Stimulated activated CD4-positive, alpha-beta T cell treated with anti-CD3 and anti-CD28 coated beads, Interleukin-12 subunit alpha, Interleukin-12 subunit beta, amount 100 ng/mL, for 48 hours (primary cell): ENCODE measurements around the gene RAB35.

Source experiments
- DNase-seq, 3 donors: peaks; one replicate each; pipeline ENCODE4 v3.0.0-alpha.2; 2020; ENCODE audit warnings: low read depth in 2 of 3, low spot score in 1 of 3

Gene RAB35

DNA sequence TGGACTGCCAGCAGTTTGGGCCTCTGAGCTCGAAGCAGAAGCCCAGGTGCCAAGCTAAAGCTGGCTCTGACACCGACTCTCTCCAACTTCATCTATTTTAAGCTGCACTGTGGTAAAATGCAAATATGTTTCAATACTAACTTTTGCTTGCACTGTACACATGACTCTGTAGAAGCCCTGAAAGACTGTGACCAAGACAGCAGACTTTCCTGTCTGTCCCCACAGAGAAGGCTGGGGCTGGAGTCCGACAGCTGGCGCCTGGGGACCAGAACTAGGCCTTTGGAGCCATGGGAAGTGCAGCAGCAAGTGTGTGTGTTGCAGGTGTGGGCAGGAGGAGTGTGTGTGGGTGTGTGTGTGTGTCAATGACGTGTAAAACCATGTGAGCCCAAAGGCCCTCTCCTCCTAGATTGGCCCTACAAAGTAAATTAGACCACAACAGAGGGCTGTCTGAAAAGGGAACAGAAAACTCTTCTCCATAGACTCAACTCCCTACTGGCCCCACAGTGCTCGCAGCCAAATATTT, 16.4 kb upstream of the RAB35 start:
- DNase-seq, result no peak

DNA sequence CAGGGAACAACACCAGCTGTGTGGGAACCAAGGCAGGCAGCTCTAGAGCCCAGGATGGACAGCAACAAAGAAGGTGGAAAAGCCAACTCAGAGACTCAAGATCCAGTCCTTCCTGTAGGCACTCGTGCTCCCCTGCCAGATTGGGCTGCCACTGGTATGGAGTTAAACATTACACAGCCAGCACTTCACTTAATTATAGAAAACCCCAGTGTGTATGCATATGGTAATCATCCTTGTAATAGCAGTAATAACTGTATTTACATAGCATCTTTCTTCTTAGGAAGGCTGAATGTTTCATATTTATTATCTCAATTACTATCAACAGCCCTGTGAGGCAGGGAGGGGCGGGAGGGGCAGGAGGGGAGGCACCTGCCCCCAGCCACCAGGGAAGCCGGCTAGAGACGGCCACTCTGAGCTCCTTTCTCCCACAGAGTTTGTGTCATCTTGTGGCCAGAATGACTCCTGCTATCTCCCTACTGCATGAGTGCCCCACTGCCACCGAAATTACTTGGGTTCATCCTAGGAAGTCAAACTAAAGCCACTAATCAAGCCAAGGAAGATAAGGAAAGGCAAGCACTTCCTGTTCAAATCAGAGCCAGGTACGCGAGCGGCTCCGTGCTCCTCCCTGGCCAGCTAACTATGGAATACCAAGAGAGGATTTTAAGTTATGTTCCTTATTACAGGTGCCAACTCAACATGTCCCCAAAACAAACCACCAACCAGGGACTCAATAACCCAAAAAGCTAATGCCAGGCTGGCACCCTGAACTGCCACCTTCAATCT, 15.7 kb upstream of the RAB35 start:
- DNase-seq, result no peak

DNA sequence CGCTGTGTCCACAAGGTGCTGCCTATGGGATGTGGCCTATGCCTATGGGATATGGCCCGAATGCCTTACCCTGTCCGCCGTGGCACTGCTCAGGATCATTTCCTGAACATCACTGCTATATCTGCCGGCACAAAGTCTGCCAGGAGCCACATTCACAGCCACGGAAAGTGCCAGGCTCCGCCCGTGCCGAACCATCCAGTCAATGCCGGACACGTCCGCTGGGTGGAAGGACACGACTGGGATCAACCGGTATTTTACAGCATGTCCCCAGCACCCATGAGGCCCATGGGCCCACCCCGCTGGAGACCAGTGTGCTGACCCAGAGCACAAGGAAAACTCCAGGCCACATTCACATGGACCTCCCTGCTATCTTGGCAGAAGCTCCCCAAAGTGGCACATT, 14.6 kb upstream of the RAB35 start:
- DNase-seq, result no peak

DNA sequence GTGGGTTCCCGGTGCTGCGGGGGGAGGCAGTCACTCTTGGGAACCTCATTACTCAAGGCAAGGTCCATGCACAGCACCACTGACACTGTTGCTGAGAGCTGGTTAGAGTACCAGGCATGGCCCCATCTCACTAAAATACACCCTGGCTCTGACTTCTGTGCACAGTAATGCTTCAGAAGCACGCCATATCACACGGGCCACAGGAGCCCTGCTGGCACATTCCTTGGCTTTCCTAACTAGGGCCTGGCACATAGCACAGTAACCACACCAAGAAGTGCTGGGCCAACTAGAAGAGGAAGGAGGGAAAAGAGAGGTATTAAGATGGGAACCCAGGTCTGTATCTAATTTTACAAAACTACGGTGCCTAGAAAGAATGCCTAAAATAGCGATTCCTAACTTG, 13.5 kb upstream of the RAB35 start:
- no peak for DNase-seq

DNA sequence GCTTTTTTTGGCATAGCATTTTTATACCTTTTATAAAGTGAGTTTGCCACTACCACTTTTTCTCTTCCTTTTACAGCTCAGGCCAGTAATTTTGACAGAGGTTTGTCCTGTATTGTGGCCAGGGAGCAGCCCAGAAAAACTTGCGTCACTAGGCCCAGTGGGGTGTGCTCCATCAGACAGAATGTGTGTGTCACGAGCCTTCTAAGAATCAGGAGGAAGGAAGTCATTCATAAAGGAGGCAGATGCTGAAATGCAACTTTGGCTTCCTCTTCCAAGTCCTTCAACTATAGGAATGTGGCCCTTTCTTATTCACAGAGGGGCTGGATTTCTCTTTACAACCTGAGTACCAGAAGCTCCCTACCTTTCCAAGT, 10.1 kb upstream of the RAB35 start:
- no peak for DNase-seq

DNA sequence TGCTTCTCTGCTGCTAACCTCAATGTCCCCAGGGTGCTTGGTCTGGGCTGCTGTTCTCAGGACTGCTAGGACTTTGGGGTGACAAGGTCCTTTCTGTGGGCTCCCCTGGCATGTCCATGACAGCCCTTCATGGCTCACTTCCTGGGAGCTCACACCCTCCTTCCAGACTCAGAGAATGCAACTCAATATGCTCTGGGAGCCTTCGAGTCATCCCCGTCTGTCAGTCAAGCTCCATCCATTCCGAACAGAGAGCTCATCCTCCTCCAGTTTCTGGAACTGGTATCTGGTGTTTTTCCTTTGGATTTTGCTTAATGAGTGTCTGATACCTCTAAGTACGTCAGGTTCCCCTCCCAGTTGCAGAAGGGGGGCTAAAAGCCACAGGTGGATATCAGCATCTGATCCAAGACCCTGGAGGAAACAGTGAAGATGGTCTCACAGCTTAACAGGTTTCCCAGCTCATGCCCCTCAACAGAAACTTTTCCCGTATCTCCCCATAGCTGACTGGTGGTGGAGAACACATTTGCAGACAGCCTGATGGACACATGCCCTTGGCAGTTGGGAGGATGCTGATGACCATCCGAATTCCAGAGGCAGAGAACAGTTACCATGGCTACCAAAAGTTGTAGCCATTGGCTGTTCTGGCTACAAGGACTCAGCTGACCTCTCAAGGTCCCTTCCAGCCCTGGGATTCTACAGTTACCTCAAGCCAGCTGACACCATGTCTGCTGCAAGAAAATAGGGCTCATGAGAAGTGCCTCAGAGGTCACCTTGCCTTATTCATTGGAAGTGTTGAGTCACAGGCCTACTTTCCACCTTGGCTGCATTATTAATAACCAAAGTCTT, 9.5 kb upstream of the RAB35 start:
- peak in 1 of 3 donors; percentile 32 for DNase-seq

DNA sequence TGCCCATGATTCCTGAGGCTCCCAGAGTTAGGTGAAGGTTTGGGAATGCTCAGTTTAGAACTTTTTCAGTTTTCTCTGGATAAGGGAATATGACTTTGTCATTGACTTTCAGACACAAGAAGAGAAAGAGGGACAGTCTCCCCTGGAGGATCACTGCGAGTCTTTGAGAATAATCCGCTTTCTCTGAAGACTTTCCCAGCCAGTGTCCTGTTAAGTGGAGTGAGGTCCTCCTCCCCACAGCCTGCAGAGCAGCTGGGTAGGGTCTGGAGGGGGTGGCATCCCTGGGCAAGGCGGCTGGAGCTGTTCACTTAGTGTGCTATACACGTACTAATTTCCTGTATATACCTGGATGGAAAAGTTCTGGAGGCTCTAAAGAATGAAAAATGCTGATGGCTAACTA, 8.5 kb upstream of the RAB35 start:
- DNase-seq, result no peak

DNA sequence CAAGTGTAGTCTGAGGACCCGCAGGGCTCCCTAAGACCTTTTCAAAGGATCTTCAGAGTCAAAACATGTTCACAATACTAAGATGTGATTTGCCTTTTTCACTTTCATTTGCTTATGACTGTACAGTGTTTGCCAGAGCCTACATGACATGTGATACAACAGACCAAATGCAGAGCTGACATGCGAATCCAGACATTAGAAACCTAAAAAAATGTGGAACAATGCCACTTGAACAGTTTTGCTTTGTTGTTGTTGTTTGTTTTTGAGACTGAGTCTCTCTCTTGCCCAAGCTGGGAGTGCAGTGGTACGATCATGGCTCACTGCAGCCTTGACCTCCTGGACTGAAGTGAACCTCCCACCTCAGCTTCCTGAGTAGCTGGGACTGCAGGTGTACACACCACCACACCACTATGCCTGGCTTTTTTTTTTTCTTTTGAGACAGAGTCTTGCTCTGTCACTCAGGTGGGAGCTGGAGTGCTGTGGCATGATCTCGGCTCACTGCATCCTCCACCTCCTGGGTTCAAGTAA, 5.3 kb upstream of the RAB35 start:
- no peak for DNase-seq

DNA sequence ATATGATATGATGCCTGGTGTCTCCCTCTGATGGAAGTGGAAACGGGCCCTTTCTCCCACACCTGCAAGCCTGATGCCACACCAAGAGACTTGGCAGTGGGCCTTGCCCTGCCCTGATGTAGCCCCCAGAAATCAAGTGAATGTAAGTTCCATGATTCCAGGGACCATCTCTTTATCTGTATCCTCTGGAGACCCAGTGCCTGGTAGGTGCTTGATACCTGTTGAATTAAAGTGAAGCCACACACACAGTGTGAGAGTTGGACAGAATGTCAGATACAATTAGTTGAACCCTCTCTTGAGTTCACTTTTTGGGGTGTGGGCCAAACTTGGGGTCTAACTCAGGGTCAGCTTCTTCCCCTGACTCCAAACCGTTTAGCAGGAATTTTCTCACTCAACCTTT, 4.8 kb upstream of the RAB35 start:
- DNase-seq, result no peak

DNA sequence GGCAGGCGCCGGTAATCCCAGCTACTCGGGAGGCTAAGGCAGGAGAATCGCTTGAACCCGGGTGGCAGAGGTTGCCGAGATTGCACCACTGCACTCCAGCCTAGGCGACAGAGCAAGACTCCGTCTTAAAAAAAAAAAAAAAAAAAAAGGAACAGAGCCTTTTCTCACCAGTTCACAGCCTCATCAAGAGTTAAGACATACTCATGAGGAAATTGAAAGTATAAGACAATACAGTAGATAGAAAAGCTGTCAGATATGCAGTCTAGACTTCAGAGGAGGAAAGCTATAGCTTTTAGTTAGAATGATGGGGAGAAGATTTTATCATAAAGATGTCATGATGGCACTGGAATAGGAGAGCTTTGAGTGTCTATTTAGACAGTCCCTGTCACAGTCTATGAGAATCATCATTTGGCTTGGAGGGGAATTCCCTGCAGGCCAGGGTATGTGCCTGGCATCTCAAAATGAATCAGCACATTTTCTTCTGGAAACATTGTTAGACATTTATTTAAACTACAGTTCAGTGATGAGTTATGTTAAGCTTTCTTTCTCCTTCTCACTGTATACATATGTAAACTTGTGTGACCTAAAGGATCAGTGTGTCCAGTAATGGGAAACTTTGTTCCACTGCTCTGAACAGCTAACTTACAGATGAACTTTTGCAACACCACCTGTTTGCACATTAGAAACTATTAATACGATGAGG, 2.9 kb upstream of the RAB35 start:
- peak; percentile 28 to 52 (median 37) for DNase-seq

DNA sequence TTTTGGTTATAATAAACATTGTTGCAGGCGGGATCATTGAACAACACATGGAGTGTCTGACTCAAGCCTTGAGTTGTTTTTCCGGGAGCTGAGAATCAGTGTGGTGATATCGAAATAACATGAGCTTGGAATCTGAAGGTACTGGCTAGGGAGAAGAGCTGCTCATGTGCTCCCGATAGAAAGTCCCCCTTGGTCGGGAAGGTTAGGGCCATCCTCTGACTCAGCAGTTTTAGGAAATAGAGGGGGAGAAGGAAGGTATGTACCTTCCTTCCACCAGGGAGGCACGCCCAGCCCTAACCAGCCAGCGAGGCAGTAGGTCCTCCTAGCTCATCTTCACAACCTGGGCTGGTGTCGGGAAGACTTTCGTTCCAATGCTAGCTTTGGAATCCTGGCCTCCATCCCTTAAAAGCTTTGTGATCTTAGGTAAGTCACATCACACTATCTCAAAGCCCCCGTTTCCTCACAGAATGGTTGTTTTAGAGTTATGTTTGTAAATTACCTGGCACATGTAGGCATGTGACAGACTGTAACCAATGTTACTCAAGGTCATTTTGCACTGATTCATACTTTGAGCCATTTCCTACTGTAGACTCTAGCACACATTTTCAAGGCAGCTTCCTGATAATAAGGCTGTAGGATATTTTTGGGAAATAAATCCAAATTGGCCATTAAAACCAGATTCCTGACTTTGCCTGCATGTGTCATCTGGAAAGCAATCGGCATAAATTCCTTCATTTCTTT, 1.9 kb upstream of the RAB35 start:
- DNase-seq, result no peak

DNA sequence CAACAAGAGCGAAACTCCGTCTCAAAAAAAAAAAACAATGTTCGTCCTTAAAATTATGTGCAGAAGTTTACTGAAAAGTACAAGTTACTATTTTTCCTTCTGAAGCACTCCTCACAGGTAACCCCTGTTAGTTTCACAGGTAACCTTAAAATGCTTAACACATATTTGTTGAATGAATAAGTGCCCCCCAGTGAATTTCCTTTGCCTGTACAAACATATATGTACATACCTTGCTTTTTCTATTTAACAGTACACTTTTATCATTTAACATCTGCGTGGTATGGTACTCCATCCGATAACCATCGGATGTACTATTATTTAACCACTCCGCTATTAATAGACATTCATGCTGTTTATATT, 1.4 kb upstream of the RAB35 start:
- no peak for DNase-seq

DNA sequence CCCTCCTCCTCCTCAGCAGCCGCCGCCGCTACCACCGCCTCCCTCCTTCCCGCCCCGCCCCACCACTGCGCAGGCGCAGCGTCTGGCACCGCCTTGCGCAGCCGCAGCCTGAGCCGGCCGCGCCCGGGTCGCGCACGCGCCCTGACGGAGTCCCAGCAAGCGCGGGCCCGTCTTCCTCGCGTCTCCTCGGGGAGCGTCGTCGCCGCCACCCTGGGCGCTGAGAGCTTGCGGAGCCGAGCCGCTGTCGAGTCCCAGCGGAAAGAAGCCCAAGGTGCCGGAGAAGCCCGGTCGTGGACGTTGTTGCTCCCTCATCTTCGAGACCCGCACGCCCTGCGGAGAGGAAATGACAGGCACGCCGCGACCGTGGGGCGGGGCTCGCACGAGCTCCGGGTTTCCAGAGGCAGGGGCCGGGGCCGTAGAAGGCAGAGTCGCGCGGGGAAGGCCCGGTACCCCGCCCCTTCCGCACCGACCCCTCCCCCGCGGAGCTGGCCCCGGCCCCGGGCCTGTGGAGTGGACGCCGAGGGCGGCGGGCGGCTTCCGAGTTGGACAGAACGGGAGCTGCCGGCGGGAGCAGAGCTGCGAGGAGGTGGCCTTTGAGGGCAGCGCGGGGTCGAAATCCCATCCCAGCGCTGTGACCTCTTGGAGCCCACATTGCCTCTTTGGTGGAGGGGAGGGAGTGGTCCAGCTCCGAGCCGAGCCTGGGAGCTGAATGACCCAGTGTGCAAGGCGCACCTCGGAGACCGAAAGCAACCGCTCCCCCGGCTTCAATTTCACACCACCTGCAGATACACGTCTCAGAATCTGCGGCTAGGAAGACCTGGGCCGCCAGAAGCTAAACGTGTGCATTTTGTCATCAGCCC, 469 bp upstream of the RAB35 start:
- DNase-seq, result peak; percentile 91 to 98 (median 96)

DNA sequence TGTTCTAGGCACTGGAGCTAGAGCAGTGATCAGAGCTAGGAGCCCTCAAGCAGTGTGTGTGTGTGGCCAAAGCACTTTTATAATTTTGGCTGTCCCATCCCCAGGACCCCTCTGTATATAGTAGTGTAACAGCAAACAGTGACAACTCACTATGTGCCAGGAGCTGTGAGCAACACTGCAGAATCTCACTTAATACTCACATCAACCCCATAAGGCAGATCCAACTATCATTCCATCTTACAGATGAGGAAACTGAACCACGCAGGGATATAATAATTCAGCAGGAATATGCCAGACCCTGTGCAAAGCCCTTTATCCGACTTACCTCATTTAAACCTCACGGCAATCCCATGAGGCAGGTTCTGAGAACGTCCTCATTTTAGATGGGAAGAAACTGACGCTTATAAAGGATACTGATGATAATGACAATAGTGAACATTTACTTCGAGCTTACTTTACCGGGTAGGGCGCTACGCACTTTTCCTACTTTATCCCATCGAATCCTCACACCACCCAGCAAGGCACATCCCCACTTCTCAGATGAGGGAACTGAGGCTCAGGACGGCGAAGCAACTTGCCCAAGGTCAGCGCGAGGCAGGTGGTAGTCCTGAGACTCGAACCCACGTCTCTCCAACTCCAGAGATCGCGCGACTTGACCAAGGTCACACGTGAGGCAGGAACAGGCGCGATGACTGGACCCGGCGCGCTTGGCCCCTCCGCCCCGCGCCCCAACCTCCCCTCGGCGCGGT, 687 bp downstream of the RAB35 start:
- DNase-seq, result peak; percentile 22 to 44 (median 33)

DNA sequence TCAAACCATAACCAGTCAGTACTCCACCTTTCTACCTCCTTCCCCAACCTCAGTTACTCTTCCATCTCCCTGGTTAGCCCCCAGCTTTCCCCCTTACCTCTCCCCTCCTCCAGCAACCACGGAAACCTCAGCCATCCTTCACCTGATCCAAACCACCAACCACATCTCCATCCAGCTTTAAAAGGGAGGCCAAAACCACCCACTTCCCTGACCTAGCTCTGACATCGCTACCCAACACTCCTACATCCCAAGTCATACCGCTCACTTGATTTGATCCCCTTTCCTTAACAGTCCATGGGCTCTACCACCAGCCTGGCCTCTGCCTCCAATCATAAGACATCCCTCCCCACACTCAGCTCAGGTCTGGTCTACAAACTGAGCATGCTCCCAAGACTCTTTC, 1.5 kb downstream of the RAB35 start:
- DNase-seq, result no peak

DNA sequence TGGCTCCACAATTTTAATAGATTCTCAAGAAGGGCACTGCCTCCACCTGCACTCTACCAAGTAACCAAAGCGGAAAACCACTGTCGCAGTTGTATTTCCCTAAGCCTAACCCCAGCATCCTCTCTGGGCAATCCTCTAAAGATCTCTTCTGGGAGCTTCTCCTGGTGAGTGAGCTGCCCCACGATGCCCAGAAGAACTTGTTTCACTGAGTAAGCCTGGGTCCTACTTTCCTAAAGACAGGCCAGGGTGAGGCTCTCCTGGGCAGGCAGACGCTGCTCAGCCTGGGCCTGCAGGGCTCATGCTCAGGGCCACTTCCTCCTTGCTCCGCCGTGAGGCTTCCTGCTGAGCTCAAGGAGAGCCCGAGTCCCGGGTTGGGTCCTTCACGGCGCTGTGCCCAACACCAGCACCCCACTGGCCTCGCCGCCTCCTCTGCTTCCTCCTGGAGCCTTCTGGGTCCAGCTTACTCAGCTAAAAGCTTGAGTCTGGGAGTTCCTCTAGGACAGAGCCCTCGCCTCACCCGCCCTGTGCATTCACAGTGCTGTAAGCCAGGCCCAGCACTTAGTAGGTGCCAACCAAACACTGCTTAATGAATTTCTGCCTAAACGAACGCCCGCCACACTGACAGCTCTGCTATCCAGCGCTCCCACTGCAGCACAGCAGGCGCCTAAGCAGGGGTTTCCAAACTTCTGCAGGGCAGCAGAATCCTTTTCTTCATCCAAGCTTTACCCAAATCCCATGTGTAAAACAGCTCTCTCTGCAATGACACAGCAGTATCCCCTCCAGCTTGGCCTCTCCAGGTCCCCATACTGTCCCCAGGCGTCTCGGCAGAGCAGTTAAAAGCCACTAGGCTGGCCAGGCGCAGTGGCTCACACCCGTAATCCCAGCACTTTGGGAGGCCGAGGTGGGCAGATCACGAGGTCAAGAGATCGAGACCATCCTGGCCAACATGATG, 5.7 kb downstream of the RAB35 start:
- DNase-seq, result peak in 1 of 3 donors; percentile 25

DNA sequence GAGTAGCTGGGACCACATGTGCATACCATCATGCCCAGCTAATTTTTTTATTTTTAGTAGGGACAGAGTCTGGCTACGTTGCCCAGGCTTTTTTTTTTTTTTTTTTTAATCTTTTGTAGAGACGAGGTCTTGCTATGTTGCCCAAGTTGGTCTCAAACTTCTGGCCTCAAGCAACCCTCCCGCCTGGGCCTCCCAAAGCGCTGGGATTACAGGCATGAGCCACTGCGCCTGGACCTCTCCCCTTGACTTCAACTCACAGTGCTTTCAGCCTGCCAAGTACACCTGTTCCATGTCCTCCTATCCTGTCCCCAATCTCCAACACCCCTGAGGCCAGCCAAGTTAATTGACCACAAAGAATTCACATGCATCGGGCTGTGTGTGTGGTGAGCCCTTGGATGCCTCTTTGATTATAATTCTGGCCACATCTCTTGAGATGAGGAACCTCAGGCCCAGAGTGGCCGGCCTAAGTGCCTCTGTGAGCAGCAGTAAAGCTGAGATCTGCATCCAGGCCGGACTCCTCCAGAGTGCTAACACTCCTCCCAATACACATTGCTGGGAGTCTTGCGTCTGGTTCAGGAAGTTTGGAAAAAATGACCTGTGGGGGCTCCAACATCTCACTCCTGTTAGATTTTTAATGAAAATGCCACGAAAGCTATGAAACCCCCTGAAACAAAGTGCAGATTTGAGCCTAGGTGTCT, 6.8 kb downstream of the RAB35 start:
- DNase-seq, result no peak
